Cardiac muscle cell (in vitro differentiated cells and primary cell): Measurements from ENCODE around the gene HSH2D. TPM values are rescaled to one million over a fixed set of nuclear protein-coding genes. Genes with fewer than 3 reads are reported as not detected.
"Not testable (repeated sequence)": the region's sequence is repeated elsewhere in the genome, so short reads cannot be mapped to it uniquely, and the experiment has no call there.

Experiments
- DNase-seq, 2 donors: peaks; one replicate each; pipeline versions ENCODE4 v3.0.0 to v3.0.0-alpha.2; 2010 to 2017; ENCODE audit warnings: low read depth in 1 of 2, low spot score in 1 of 2
- H3K27ac ChIP-seq: fragments of 200-600 bp; sonication (generic); 2 replicates; pipeline ENCODE4 v1.5.1; 2016
- H3K27me3 ChIP-seq: fragments of 200-600 bp; sonication (generic); 2 replicates; pipeline ENCODE4 v1.6.0; 2016; ENCODE audit warnings: control low read depth
- H3K36me3 ChIP-seq: fragments of 200-600 bp; sonication (generic); 2 replicates; pipeline ENCODE4 v1.5.1; 2016; ENCODE audit warnings: control low read depth
- H3K4me1 ChIP-seq: fragments of 200-600 bp; sonication (generic); 2 replicates; pipeline ENCODE4 v1.8.1; 2017; ENCODE audit warnings: low read depth, mild to moderate bottlenecking, mixed run types
- H3K4me3 ChIP-seq: fragments of 200-600 bp; sonication (generic); 2 replicates; pipeline ENCODE4 v1.5.1; 2016; ENCODE audit warnings: mild to moderate bottlenecking
- H3K9me3 ChIP-seq: fragments of 200-600 bp; sonication (generic); 2 replicates; pipeline ENCODE4 v1.5.1; 2017; ENCODE audit warnings: low read depth, mild to moderate bottlenecking, control low read depth
- polyA plus RNA-seq: library from polyadenylated mRNA; unstranded; fragments of >200 nt; fragmentation: Nextera tagmentation; extraction: Ambion mirVana; gene quantifications from 2 replicates; pipeline ENCODE4 v1.2.1, GENCODE V29; 2016
- total RNA-seq: library from RNA; depleted of rRNA; stranded (reverse); fragments of >200 nt; gene quantifications from 2 replicates; pipeline ENCODE4 v1.2.3, GENCODE V29; 2016
- TF ChIP-seq, protein P1 (sequence below): IDR thresholded peaks from 2 replicates; pipeline ENCODE4 v1.5.1; 2012; ENCODE audit warnings: low read depth, mild to moderate bottlenecking, low read length

Gene HSH2D
- total and polyA plus RNA-seq, 2 experiments from 2014 or later = not detected

DNA sequence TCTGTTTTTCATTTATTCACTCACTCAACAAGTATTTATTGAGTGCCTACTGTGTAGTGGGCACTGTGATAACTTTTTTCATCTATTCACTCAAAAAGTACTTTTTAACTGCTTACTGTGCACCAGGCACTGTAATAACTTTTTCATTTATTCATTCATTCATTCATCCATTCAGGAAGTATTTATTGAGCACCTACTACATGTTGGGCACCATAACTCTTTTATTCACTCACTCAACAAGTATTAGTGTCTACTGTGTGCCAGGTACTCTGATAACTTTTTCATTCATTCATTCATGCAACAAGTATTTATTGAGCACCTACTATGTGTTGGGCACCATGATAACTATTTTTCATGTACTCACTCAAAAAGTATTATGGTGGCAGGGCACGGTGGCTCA, 22.9 kb downstream of the HSH2D start:
- Histone ChIP-seq H3K36me3 (no peaks in the 10 kb centered on the region), H3K4me3 (no peak overlapping the region), H3K9me3 (no peaks in the 10 kb centered on the region), H3K27me3 (no peaks in the 10 kb centered on the region), H3K27ac (no peak overlapping the region), H3K4me1 (no peaks in the 10 kb centered on the region)
- DNase-seq = no peak
- TF ChIP-seq, protein P1, sequence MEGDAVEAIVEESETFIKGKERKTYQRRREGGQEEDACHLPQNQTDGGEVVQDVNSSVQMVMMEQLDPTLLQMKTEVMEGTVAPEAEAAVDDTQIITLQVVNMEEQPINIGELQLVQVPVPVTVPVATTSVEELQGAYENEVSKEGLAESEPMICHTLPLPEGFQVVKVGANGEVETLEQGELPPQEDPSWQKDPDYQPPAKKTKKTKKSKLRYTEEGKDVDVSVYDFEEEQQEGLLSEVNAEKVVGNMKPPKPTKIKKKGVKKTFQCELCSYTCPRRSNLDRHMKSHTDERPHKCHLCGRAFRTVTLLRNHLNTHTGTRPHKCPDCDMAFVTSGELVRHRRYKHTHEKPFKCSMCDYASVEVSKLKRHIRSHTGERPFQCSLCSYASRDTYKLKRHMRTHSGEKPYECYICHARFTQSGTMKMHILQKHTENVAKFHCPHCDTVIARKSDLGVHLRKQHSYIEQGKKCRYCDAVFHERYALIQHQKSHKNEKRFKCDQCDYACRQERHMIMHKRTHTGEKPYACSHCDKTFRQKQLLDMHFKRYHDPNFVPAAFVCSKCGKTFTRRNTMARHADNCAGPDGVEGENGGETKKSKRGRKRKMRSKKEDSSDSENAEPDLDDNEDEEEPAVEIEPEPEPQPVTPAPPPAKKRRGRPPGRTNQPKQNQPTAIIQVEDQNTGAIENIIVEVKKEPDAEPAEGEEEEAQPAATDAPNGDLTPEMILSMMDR = no peak

DNA sequence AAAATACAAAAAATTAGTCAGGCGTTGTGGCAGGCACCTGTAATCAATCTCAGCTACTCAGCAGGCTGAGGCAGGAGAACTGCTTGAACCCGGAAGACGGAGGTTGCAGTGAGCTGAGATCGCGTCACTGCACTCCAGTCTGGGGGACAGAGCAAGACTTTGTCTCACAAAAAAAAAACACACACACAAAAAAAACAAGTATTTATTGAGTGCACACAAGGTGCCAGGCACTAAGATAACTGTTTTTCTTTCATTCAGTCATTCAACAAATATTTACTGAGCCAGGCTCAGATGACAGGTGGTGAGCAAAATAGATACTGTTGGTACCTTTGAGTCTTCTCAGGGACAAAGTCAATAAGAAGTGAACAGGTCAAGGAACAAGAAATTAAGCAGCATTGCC, 23.6 kb downstream of the HSH2D start:
- no peaks in the 10 kb centered on the region for H3K4me1 ChIP-seq
- no peak overlapping the region for H3K27ac ChIP-seq
- no peaks in the 10 kb centered on the region for H3K9me3 ChIP-seq
- TF ChIP-seq, protein P1 = no peak
- no peak overlapping the region for H3K4me3 ChIP-seq
- no peak for DNase-seq
- no peaks in the 10 kb centered on the region for H3K27me3 ChIP-seq
- H3K36me3 ChIP-seq = no peaks in the 10 kb centered on the region

DNA sequence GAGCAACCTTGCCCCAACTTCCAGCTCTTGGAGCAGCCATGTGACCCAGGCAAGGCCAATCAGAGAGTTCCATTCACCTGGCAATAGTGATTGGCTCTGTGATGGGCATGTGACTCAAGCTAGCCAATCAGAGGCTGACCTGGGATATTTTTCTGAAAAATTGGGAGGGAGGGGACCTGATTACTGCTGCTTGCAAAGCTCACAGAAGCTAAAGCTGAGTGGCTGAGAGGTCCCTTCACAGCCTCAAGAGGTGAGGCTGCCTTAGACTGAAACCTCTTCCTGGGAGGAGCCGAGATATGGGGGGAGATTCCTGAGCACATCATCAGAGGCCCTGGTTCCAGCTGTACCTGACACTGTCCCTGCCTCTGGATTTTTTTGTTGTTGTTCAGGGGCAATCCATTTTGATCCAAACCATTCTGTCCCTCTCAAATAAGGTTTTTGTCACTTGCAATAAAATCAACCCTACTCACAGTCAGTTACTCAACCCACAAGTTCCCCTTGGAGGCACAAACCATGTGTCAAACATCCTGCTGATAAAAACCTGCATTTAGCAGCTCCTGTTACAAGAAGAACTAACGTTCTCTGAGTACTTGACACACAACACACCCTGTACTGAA, 25.1 kb downstream of the HSH2D start:
- Histone ChIP-seq H3K9me3 (no peaks in the 10 kb centered on the region), H3K27ac (no peak overlapping the region), H3K4me1 (no peaks in the 10 kb centered on the region), H3K4me3 (no peak overlapping the region), H3K36me3 (no peaks in the 10 kb centered on the region), H3K27me3 (no peaks in the 10 kb centered on the region)
- peak in 1 of 2 donors; percentile 53 for DNase-seq
- TF ChIP-seq, protein P1 = no peak

DNA sequence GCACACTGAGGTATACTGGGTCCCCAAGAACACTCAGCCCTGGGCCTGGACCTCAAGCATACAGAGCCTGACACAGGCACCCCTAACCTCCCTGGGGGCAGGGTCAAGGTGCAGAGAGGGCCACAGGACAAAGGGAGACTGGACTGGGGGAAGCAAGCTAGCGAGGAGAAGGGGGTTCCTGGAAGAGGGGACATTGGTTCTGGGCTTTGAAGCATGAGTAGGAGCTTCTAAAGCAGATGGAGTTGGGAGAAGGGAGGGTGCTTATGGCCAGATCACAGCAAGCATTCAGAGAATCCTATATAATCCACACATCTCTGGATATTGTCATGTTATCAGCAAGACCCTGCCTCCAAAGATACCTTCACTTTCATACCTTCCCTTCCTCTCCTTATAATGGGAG, 26.6 kb downstream of the HSH2D start:
- Histone ChIP-seq H3K36me3 (no peaks in the 10 kb centered on the region), H3K27me3 (no peaks in the 10 kb centered on the region), H3K9me3 (no peaks in the 10 kb centered on the region), H3K4me3 (no peak overlapping the region), H3K27ac (no peak overlapping the region), H3K4me1 (no peaks in the 10 kb centered on the region)
- no peak for DNase-seq
- TF ChIP-seq, protein P1 = no peak

DNA sequence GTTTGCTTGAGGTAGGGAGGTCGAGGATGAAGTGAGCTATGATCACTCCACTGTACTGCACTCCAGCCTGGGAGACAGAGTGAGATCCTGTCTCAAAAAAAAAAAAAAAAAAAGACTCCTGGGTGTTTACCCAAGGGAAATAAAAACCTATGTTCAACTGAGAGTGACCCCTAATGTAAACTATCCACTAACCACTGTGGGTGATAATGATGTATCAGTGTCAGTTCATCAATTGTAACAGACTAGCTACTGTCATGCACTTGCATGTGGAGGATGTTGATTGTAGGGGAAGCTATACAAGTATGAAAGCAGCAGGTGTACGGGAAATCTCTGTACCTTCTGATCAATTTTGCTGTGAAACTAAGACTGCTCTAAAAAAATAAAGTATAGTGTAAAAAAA, 32.5 kb downstream of the HSH2D start:
- no peaks in the 10 kb centered on the region for H3K4me1 ChIP-seq
- no peaks in the 10 kb centered on the region for H3K36me3 ChIP-seq
- no peaks in the 10 kb centered on the region for H3K9me3 ChIP-seq
- DNase-seq = no peak
- no peak overlapping the region for H3K4me3 ChIP-seq
- H3K27ac ChIP-seq = no peak overlapping the region
- TF ChIP-seq, protein P1 = no peak
- no peaks in the 10 kb centered on the region for H3K27me3 ChIP-seq

DNA sequence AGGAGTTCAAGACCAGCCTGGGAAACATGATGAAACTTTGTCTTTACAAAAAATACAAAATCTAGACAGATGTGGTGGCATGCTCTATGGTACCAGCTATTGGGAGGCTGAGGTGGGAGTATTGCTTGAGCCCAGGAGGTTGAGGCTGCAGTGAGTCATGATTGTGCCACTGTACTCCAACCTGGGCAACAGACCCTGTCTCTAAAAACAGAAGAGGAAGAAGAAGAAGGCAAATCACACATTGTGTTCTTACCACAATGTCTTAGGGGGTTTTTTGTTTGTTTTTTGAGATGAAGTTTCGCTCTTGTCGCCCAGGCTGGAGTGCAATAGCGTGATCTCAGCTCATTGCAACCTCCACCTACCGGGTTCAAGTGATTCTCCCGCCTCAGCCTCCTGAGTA, 35.4 kb downstream of the HSH2D start:
- H3K4me3 ChIP-seq, H3K27me3 ChIP-seq, H3K36me3 ChIP-seq, DNase-seq, H3K27ac ChIP-seq, H3K9me3 ChIP-seq, H3K4me1 ChIP-seq: not testable (repeated sequence)
